ENCODE data around the gene UGDH. TPM values are rescaled to one million over a fixed set of nuclear protein-coding genes. Genes with fewer than 3 reads are reported as not detected.

Gene UGDH
- total and polyA plus RNA-seq, 10 of the 15 experiments (the other 5 are each of a cell fraction or from before 2014, with no cell fraction given), result 11.1 to 60.3 (median 26.8) TPM

- Histone ChIP-seq H4K20me1 (ENCODE audit: control insufficient read depth, insufficient read depth) (no peaks in the 10 kb centered on the region), H3K79me2 (ENCODE audit: control insufficient read depth, insufficient read depth, low read length) (peaks cover 47% of the 10 kb centered on the region), H3K9ac (ENCODE audit: control insufficient read depth, insufficient read depth, low read length) (peak overlapping the region; percentile 88), H3K4me3 (peak overlapping the region; percentile 95), H3K9me3 (replicated peaks; ENCODE audit: control insufficient read depth, insufficient read depth, low read length) (peaks cover 9% of the 10 kb centered on the region; the same call in 2 of the 3 replicates), H3K36me3 (ENCODE audit: control insufficient read depth in 2 of 2, insufficient read depth in 2 of 2, low read length in 1 of 2) (peaks cover 0 to 3% of the 10 kb centered on the region in 2 experiments; a peak in 1 of 4 replicates), H2AFZ (ENCODE audit: control insufficient read depth, low read depth, low read length) (peak overlapping the region; percentile 77), H3K27me3 (replicated peaks in 1 of 2; ENCODE audit: control insufficient read depth in 2 of 2, insufficient read depth in 2 of 2, low read length in 1 of 2) (no peaks in the 10 kb centered on the region), H3K27ac (ENCODE audit: control insufficient read depth, insufficient read depth) (peak overlapping the region; percentile 81), H3K4me1 (ENCODE audit: control insufficient read depth, insufficient read depth, low read length) (peaks cover 3% of the 10 kb centered on the region), H3K4me2 (ENCODE audit: control insufficient read depth, insufficient read depth) (peak overlapping the region; percentile 85)
- no TSS peak for BruUV-seq (replicated peaks)
- DNase-seq (ENCODE audit: low read depth, low spot score) (no peak), ATAC-seq (no peak), FAIRE-seq (no peak)
- TF ChIP-seq MLLT1 (IDR thresholded peaks at IDR 0.05) (no peak), SMARCA5 (IDR thresholded peaks at IDR 0.05) (no peak), IRF4 (IDR thresholded peaks at IDR 0.05; ENCODE audit: low read depth, low read length) (no peak), IKZF1 (conservative IDR thresholded peaks at IDR 0.05) (no peak), STAT3 (IDR thresholded peaks at IDR 0.05; ENCODE audit: low read depth, low read length) (no peak), PKNOX1 (IDR thresholded peaks at IDR 0.05) (no peak), ZBTB11 (CRISPR knock-in tag; IDR thresholded peaks at IDR 0.05) (no peak), MAX (IDR thresholded peaks at IDR 0.05; ENCODE audit: low read depth, low read length) (no peak), MEF2B (IDR thresholded peaks at IDR 0.05; ENCODE audit: partially characterized antibody, poor library complexity, severe bottlenecking) (no peak), TAF1 (IDR thresholded peaks at IDR 0.05; ENCODE audit: borderline replicate concordance, low read depth, low read length) (no peak), RCOR1 (conservative IDR thresholded peaks at IDR 0.05; ENCODE audit: low read depth, low read length) (no peak), CBFB (IDR thresholded peaks at IDR 0.05; ENCODE audit: low read depth) (no peak)
- CTCF ChIA-PET, result interaction anchor here (1.1 to 3.1 kb wide), 5 partner anchors 57 to 448 kb away, joined by 3 to 11 read pairs (median 5); no protein-coding TSS in a partner anchor
- SMC1A ChIA-PET (ENCODE audit: uncharacterized antibody, unreplicated experiment), result interaction anchor here (0.6 to 3.0 kb wide), 18 partner anchors 12 to 173 kb away, joined by 3 to 13 read pairs (median 6); partner anchors contain the start of gene SMIM14
- in situ Hi-C loops (cut with MboI) (no loop called here), intact Hi-C loops (cut with micrococcal nuclease; ENCODE audit: unreplicated experiment) (loop anchor here (2.0 to 5.0 kb wide), 3 partner anchors 87 to 451 kb away; partner anchors contain the start of genes PDS5A and SMIM14)
- RAD21 ChIA-PET (ENCODE audit: unreplicated experiment), result interaction anchor here (0.7 to 2.6 kb wide), 7 partner anchors 57 to 128 kb away, joined by 3 to 26 read pairs (median 4); partner anchors contain the start of gene SMIM14
- 52% methylated on average over 9 of the region's 9 CpGs for WGBS (ENCODE audit: insufficient coverage, insufficient replicate concordance, low lambda C conversion rate, missing lambda C conversion rate)
- POLR2A ChIA-PET, result interaction anchor here (0.5 to 2.4 kb wide), 9 partner anchors 20 to 241 kb away, joined by 3 to 14 read pairs (median 3); partner anchors contain the start of gene UBE2K
Measured at GRCh38 chr4:39525822-39526690, 1.2 kb downstream of the UGDH start.

Measured in GM12878 (cell line).